ENCODE data around the gene KLHL8. TPM values are rescaled to one million over a fixed set of nuclear protein-coding genes. Genes with fewer than 3 reads are reported as not detected.

The KLHL8 gene
- total and polyA plus RNA-seq, 4 experiments from 2014 or later: 9.3 to 11.4 (median 10.4) TPM

GRCh38 chr4:87229979-87230378, 9.6 kb upstream of the KLHL8 start:
- Histone ChIP-seq H3K4me3 (ENCODE audit: low read length in 2 of 2) (no peak overlapping the region), H3K9me3 (ENCODE audit: control insufficient read depth in 1 of 2, low read length in 2 of 2) (no peaks in the 10 kb centered on the region), H3K4me1 (ENCODE audit: insufficient read depth, low read length) (no peaks in the 10 kb centered on the region), H3K27ac (ENCODE audit: low read depth, low read length) (no peak overlapping the region), H3K27me3 (ENCODE audit: insufficient read depth, low read length) (no peaks in the 10 kb centered on the region), H3K36me3 (ENCODE audit: insufficient read depth, low read length) (no peaks in the 10 kb centered on the region)
- Mint-ChIP-seq H3K4me3 (no peak overlapping the region), H3K27me3 (peaks cover 0 to 6% of the 10 kb centered on the region in 2 donors), H3K4me1 (no peaks in the 10 kb centered on the region), H3K9me3 (no peaks in the 10 kb centered on the region), H3K27ac (no peak overlapping the region), H3K36me3 (no peaks in the 10 kb centered on the region)
- POLR2A ChIA-PET (ENCODE audit: partially characterized antibody): no interaction called here
- CTCF ChIA-PET (ENCODE audit: partially characterized antibody): interaction anchor here (3.6 kb wide), 1 partner anchor 79 kb away, joined by 17 read pairs; no protein-coding TSS in a partner anchor
- intact Hi-C loops (cut with micrococcal nuclease): no loop called here
- DNase-seq: no peak

DNA sequence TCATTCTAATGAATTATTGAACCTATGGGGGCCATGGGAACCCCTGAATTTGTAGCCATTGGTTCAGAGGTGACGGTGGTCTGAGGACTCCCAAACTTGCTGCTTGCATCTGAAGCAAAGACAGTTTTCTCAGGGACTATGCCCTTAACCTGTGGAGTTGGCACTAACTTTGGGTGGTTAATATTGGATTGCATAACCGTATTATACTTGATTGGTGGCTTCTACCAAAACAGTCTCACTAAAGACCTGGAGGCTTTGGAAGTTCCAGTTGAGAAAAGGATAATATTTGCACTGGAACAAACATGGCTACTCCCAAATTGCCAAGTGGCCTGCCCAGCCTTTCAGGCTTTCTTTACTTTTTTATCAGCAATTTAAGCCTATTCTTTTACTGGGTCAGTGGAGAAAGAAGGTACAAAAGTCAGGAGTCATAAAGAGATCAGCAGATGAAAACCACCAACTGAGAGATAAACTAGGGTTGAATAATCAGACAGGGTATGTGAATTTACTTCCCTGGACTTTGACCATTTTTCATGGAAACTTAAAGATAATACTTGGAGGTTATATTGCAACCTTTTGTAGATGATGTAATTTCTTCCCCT, 7.9 kb upstream of the KLHL8 start:
- ChIA-PET POLR2A (ENCODE audit: partially characterized antibody) (no interaction called here), CTCF (ENCODE audit: partially characterized antibody) (interaction anchor here (1.0 to 3.6 kb wide), 3 partner anchors 7 to 77 kb away, joined by 3 to 17 read pairs (median 4); no protein-coding TSS in a partner anchor)
- Mint-ChIP-seq H3K4me1 (no peaks in the 10 kb centered on the region), H3K9me3 (no peaks in the 10 kb centered on the region), H3K27me3 (peaks cover 0 to 3% of the 10 kb centered on the region in 2 donors), H3K27ac (no peak overlapping the region), H3K36me3 (no peaks in the 10 kb centered on the region), H3K4me3 (no peak overlapping the region)
- no peaks in the 10 kb centered on the region for H3K9me3 ChIP-seq (ENCODE audit: control insufficient read depth in 1 of 2, low read length in 2 of 2)
- no peak overlapping the region for H3K27ac ChIP-seq (ENCODE audit: low read depth, low read length)
- no peak overlapping the region for H3K4me3 ChIP-seq (ENCODE audit: low read length in 2 of 2)
- intact Hi-C loops (cut with micrococcal nuclease): no loop called here
- no peaks in the 10 kb centered on the region for H3K4me1 ChIP-seq (ENCODE audit: insufficient read depth, low read length)
- DNase-seq: no peak
- H3K36me3 ChIP-seq (ENCODE audit: insufficient read depth, low read length): no peaks in the 10 kb centered on the region
- H3K27me3 ChIP-seq (ENCODE audit: insufficient read depth, low read length): no peaks in the 10 kb centered on the region

- Histone ChIP-seq H3K27me3 (ENCODE audit: insufficient read depth, low read length) (no peaks in the 10 kb centered on the region), H3K4me3 (ENCODE audit: low read length in 2 of 2) (no peak overlapping the region), H3K27ac (ENCODE audit: low read depth, low read length) (no peak overlapping the region), H3K4me1 (ENCODE audit: insufficient read depth, low read length) (no peaks in the 10 kb centered on the region), H3K9me3 (ENCODE audit: control insufficient read depth in 1 of 2, low read length in 2 of 2) (no peaks in the 10 kb centered on the region), H3K36me3 (ENCODE audit: insufficient read depth, low read length) (no peaks in the 10 kb centered on the region)
- ChIA-PET CTCF (ENCODE audit: partially characterized antibody) (interaction anchor here (1.1 to 3.6 kb wide), 3 partner anchors 8 to 77 kb away, joined by 3 to 17 read pairs (median 4); no protein-coding TSS in a partner anchor), POLR2A (ENCODE audit: partially characterized antibody) (no interaction called here)
- H3K4me1 Mint-ChIP-seq: no peaks in the 10 kb centered on the region
- no peak overlapping the region for H3K27ac Mint-ChIP-seq
- H3K9me3 Mint-ChIP-seq: no peaks in the 10 kb centered on the region
- H3K36me3 Mint-ChIP-seq: no peaks in the 10 kb centered on the region
- no peak overlapping the region for H3K4me3 Mint-ChIP-seq
- peaks cover 0 to 3% of the 10 kb centered on the region in 2 donors for H3K27me3 Mint-ChIP-seq
- no peak for DNase-seq
- intact Hi-C loops (cut with micrococcal nuclease): no loop called here
Observed at GRCh38 chr4:87227751-87228151, 7.3 kb upstream of the KLHL8 start.

DNA sequence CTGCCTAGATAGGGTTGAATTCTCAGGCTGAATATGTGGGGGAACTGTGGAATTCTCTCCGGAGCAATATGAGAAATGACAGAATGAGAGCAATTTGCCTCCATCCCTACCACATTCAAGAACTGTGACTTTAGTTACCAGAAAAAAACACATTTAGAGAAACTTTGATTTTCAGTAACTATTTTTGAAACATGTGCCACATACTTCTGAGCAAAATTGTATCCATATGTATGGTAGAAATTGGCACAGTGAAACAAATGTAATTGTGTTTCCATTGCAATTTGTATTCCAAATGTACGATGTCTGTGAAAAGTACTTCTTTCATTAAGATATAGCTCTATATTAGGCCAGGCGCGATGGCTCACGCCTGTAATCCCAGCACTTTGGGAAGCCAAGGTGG, 5.5 kb upstream of the KLHL8 start:
- H3K9me3 ChIP-seq (ENCODE audit: control insufficient read depth in 1 of 2, low read length in 2 of 2): no peaks in the 10 kb centered on the region
- no peak overlapping the region for H3K27ac Mint-ChIP-seq
- no peaks in the 10 kb centered on the region for H3K36me3 Mint-ChIP-seq
- no peak overlapping the region for H3K27ac ChIP-seq (ENCODE audit: low read depth, low read length)
- DNase-seq: no peak
- no peak overlapping the region for H3K4me3 ChIP-seq (ENCODE audit: low read length in 2 of 2)
- no peaks in the 10 kb centered on the region for H3K27me3 ChIP-seq (ENCODE audit: insufficient read depth, low read length)
- no peaks in the 10 kb centered on the region for H3K36me3 ChIP-seq (ENCODE audit: insufficient read depth, low read length)
- intact Hi-C loops (cut with micrococcal nuclease): no loop called here
- H3K4me1 Mint-ChIP-seq: peaks cover 0 to 4% (median 1%) of the 10 kb centered on the region in 4 donors
- CTCF ChIA-PET (ENCODE audit: partially characterized antibody): interaction anchor here (1.4 kb wide), 1 partner anchor 9 kb away, joined by 4 read pairs; no protein-coding TSS in a partner anchor
- no peak overlapping the region for H3K4me3 Mint-ChIP-seq
- H3K4me1 ChIP-seq (ENCODE audit: insufficient read depth, low read length): peaks cover 2% of the 10 kb centered on the region
- H3K27me3 Mint-ChIP-seq: no peaks in the 10 kb centered on the region
- POLR2A ChIA-PET (ENCODE audit: partially characterized antibody): interaction anchor here (1.3 kb wide), 1 partner anchor 9 kb away, joined by 3 read pairs; no protein-coding TSS in a partner anchor
- no peaks in the 10 kb centered on the region for H3K9me3 Mint-ChIP-seq

DNA sequence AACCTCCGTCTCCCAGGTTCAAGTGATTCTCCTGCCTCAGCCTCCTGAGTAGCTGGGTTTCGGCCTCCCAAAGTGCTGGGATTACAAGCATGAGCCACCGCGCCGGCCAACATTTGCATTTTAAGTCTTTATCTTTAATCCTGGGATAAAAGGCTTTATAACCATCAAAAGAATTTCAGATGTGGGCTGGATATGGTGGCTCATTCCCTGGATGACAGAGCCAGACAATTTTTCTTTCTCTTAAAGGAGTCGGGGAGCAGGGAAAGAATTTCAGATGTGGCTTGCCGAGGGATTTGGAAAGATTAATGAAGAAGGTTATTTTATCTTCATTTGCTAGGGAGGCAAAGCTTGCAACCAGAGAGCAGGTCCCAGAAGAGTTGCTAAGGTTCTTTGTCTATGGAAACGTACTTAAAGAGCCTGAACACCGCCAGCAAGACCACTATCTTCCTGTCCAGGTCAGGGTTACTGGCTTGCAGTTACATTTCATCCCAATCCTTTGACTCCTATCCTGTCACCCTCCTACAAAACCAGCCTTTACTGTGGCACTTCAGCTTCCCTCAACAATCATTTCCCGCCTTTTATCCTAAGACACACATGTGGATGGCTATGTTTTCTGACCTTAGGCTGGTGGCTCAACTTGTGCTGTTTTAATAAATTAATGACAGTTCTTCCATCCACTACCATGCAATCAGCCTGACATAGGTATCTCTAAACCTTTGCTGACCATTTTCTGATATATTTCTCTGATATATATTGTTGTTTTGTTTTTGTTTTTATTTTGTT, 3.9 kb upstream of the KLHL8 start:
- Mint-ChIP-seq H3K4me3 (no peak overlapping the region), H3K27ac (no peak overlapping the region), H3K9me3 (no peaks in the 10 kb centered on the region), H3K27me3 (no peaks in the 10 kb centered on the region), H3K4me1 (peaks cover 4 to 12% (median 6%) of the 10 kb centered on the region in 4 donors), H3K36me3 (peaks cover 0 to 5% of the 10 kb centered on the region in 2 donors)
- no peak for DNase-seq
- Histone ChIP-seq H3K27me3 (ENCODE audit: insufficient read depth, low read length) (no peaks in the 10 kb centered on the region), H3K4me3 (ENCODE audit: low read length in 2 of 2) (no peak overlapping the region), H3K36me3 (ENCODE audit: insufficient read depth, low read length) (no peaks in the 10 kb centered on the region), H3K4me1 (ENCODE audit: insufficient read depth, low read length) (peaks cover 7% of the 10 kb centered on the region), H3K27ac (ENCODE audit: low read depth, low read length) (no peak overlapping the region), H3K9me3 (ENCODE audit: control insufficient read depth in 1 of 2, low read length in 2 of 2) (no peaks in the 10 kb centered on the region)
- POLR2A ChIA-PET (ENCODE audit: partially characterized antibody): no interaction called here
- intact Hi-C loops (cut with micrococcal nuclease): no loop called here
- CTCF ChIA-PET (ENCODE audit: partially characterized antibody): interaction anchor here (1.0 to 2.0 kb wide), 2 partner anchors 9 to 14 kb away, joined by 3 to 6 read pairs; no protein-coding TSS in a partner anchor

DNA sequence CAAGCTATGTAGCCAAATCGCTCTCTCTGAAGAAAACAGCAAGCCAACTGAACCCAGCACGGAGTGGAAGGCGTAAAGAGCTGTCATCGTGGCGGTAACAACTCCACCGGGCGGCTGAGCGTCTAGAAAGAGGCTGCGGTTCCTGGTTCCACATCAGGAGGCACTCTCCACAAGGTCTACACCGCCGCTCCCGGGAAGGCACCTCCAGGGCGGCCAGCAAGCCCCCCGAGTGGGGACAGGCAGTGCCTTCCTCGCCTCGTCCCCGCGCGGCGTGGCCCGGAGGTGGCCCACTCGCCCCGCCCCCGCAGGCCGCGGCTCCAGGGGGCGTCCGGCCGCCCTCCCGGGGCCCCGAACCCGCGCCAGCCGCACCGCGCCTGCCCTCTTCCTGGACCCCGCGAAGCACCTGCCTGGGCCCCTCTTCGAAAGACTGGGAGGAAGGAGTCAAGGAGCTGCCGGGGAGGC, 755 bp downstream of the KLHL8 start:
- H3K27ac Mint-ChIP-seq: peak overlapping the region; percentile 81 to 96 (median 94)
- peaks cover 0 to 8% of the 10 kb centered on the region in 2 donors for H3K36me3 Mint-ChIP-seq
- H3K4me1 Mint-ChIP-seq: peaks cover 9 to 23% (median 16%) of the 10 kb centered on the region in 4 donors

More for the DNA sequence above, 755 bp downstream of the KLHL8 start:
- Histone ChIP-seq H3K4me1 (ENCODE audit: insufficient read depth, low read length) (peaks cover 16% of the 10 kb centered on the region), H3K27me3 (ENCODE audit: insufficient read depth, low read length) (no peaks in the 10 kb centered on the region), H3K27ac (ENCODE audit: low read depth, low read length) (peak overlapping the region; percentile 85), H3K9me3 (ENCODE audit: control insufficient read depth in 1 of 2, low read length in 2 of 2) (no peaks in the 10 kb centered on the region), H3K4me3 (ENCODE audit: low read length in 2 of 2) (peak overlapping the region; percentile 82 to 89), H3K36me3 (ENCODE audit: insufficient read depth, low read length) (no peaks in the 10 kb centered on the region)
- intact Hi-C loops (cut with micrococcal nuclease): loop anchor here (1.0 to 5.0 kb wide), 7 partner anchors 16 to 1892 kb away; partner anchors contain the start of genes HSD17B11, NUDT9 and TIGD2
- H3K4me3 Mint-ChIP-seq: peak overlapping the region; percentile 91 to 98 (median 95)
- ChIA-PET CTCF (ENCODE audit: partially characterized antibody) (interaction anchor here (0.6 to 3.6 kb wide), 5 partner anchors 17 to 297 kb away, joined by 5 to 42 read pairs (median 6); no protein-coding TSS in a partner anchor), POLR2A (ENCODE audit: partially characterized antibody) (interaction anchor here (0.9 to 2.9 kb wide), 5 partner anchors 15 to 285 kb away, joined by 5 to 13 read pairs (median 8); partner anchors contain the start of genes AFF1 and NUDT9)
- DNase-seq: peak in 1 of 5 donors; percentile 66
- H3K27me3 Mint-ChIP-seq: no peaks in the 10 kb centered on the region
- H3K9me3 Mint-ChIP-seq: no peaks in the 10 kb centered on the region

All from CD4-positive, alpha-beta memory T cell (primary cell).